IMR-90 (cell line): Measurements from ENCODE around the gene RPS6KA5. TPM values are rescaled to one million over a fixed set of nuclear protein-coding genes. Genes with fewer than 3 reads are reported as not detected.

Source experiments
- ATAC-seq: fragments of 200-7000 bp; cut with Tn5 transposase; 2 replicates; pipeline ENCODE4 v1.9.1; 2020; ENCODE audit warnings: low read depth, mild to moderate bottlenecking, moderate library complexity
- BruUV-seq: library from RNA; stranded (reverse); fragments of 400-500 nt; replicated peaks from 2 replicates; lab custom pipeline; 2021; lab: Mats Ljungman, UMichigan
- CTCF ChIA-PET: fragments of 300-600 bp; formaldehyde crosslinking; extraction: SDS; loops from one replicate; lab custom pipeline; 2021; ENCODE audit warnings: antibody characterized with exemption; lab: Yijun Ruan, JAX
- POLR2A ChIA-PET: fragments of 300-600 bp; sonication (Branson Sonifier 250); formaldehyde crosslinking; loops from one replicate; lab custom pipeline; 2022; ENCODE audit warnings: antibody characterized with exemption; ENCODE audit not compliant: unreplicated experiment; lab: Charles Lee
- DNase-seq: peaks from one replicate; pipeline ENCODE4 v3.0.0; 2013
- H2AFZ ChIP-seq: replicated peaks from 2 replicates; pipeline ENCODE3; 2013; ENCODE audit warnings: low read length, mild to moderate bottlenecking; ENCODE audit not compliant: poor library complexity
- H2AK5ac ChIP-seq: 2 replicates; pipeline ENCODE4 v1.6.1; 2013; ENCODE audit warnings: low read depth, low read length, inconsistent platforms
- H2AK9ac ChIP-seq: replicated peaks from 2 replicates; pipeline ENCODE3; 2013; ENCODE audit warnings: mild to moderate bottlenecking, low read depth, low read length, moderate library complexity; ENCODE audit not compliant: poor library complexity
- H2BK120ac ChIP-seq: 2 replicates; pipeline ENCODE4 v1.6.1; 2013; ENCODE audit warnings: low read depth, low read length, inconsistent platforms
- H2BK15ac ChIP-seq: 3 replicates; pipeline ENCODE4 v1.6.1; 2013; ENCODE audit warnings: low read depth, low read length, inconsistent platforms
- H2BK20ac ChIP-seq: 2 replicates; pipeline ENCODE4 v1.6.1; 2013; ENCODE audit warnings: low read depth, mild to moderate bottlenecking, inconsistent platforms, low read length, moderate library complexity
- H2BK5ac ChIP-seq: 2 replicates; pipeline ENCODE4 v1.6.1; 2013; ENCODE audit warnings: mild to moderate bottlenecking, low read depth, low read length, inconsistent platforms; ENCODE audit not compliant: poor library complexity, severe bottlenecking
- H3K14ac ChIP-seq: replicated peaks from 2 replicates; pipeline ENCODE4 v1.6.1; 2013; ENCODE audit warnings: low read depth, low read length, inconsistent platforms
- H3K18ac ChIP-seq: 2 replicates; pipeline ENCODE4 v1.6.1; 2013; ENCODE audit warnings: low read depth, low read length, control low read depth
- H3K23ac ChIP-seq: 2 replicates; pipeline ENCODE4 v1.6.1; 2013; ENCODE audit warnings: low read depth, low read length, inconsistent platforms
- H3K27ac ChIP-seq: 2 replicates; pipeline ENCODE4 v1.5.1; 2013; ENCODE audit warnings: mild to moderate bottlenecking, control low read depth, low read length; ENCODE audit not compliant: insufficient read depth
- H3K27me3 ChIP-seq: 2 replicates; pipeline ENCODE4 v1.6.1; 2013; ENCODE audit warnings: low read length; ENCODE audit not compliant: control insufficient read depth, insufficient read depth
- H3K36me3 ChIP-seq: 2 replicates; pipeline ENCODE4 v1.6.1; 2013; ENCODE audit warnings: low read length, mixed read lengths; ENCODE audit not compliant: control insufficient read depth, insufficient read depth
- H3K4ac ChIP-seq: 2 replicates; pipeline ENCODE4 v1.6.1; 2013; ENCODE audit warnings: low read depth, low read length, inconsistent platforms
- H3K4me1 ChIP-seq: 2 replicates; pipeline ENCODE4 v1.6.1; 2013; ENCODE audit warnings: low read length, mixed read lengths; ENCODE audit not compliant: control insufficient read depth, insufficient read depth
- H3K4me2 ChIP-seq: 2 replicates; pipeline ENCODE4 v1.6.1; 2013; ENCODE audit warnings: low read depth, mild to moderate bottlenecking, control low read depth, low read length, moderate library complexity
- H3K4me3 ChIP-seq: 2 replicates; pipeline ENCODE4 v1.5.1; 2013; ENCODE audit warnings: low read depth, mild to moderate bottlenecking, control low read depth, low read length, moderate library complexity; ENCODE audit not compliant: insufficient read depth
- H3K56ac ChIP-seq: 2 replicates; pipeline ENCODE4 v1.6.1; 2013; ENCODE audit warnings: low read length, inconsistent platforms; ENCODE audit not compliant: insufficient read depth; ENCODE audit errors: extremely low read depth
- H3K79me1 ChIP-seq, 2 experiments: 2 replicates each; pipeline ENCODE4 v1.6.1; 2013; ENCODE audit warnings: low read length in 2 of 2, inconsistent platforms in 1 of 2, low read depth in 1 of 2
- H3K9ac ChIP-seq: 2 replicates; pipeline ENCODE4 v1.6.1; 2013; ENCODE audit warnings: low read depth, low read length, control low read depth
- H3K9me1 ChIP-seq: 2 replicates; pipeline ENCODE4 v1.6.1; 2013; ENCODE audit warnings: low read length, inconsistent platforms; ENCODE audit not compliant: insufficient read depth
- H3K9me3 ChIP-seq: 2 replicates; pipeline ENCODE4 v1.6.1; 2013; ENCODE audit warnings: low read length; ENCODE audit not compliant: control insufficient read depth, insufficient read depth
- H4K20me1 ChIP-seq: 2 replicates; pipeline ENCODE4 v1.6.1; 2013; ENCODE audit warnings: low read length, inconsistent platforms; ENCODE audit not compliant: insufficient read depth
- H4K5ac ChIP-seq: 2 replicates; pipeline ENCODE4 v1.6.1; 2013; ENCODE audit warnings: mild to moderate bottlenecking, low read depth, low read length, control low read depth
- H4K8ac ChIP-seq, 2 experiments: 2 replicates each; pipeline ENCODE4 v1.6.1; 2013; ENCODE audit warnings: low read depth in 2 of 2, low read length in 2 of 2, control low read depth in 1 of 2, inconsistent platforms in 1 of 2
- H4K91ac ChIP-seq: 2 replicates; pipeline ENCODE4 v1.6.1; 2013; ENCODE audit warnings: low read depth, low read length, inconsistent platforms; ENCODE audit not compliant: insufficient read depth
- BHLHE40 ChIP-seq: fragments of 150-350 bp; IDR thresholded peaks from 2 replicates; pipeline ENCODE4 v1.6.1; 2016; ENCODE audit warnings: mild to moderate bottlenecking, low read depth, low read length
- CEBPB ChIP-seq: IDR thresholded peaks from 2 replicates; pipeline ENCODE4 v1.6.1; 2012; ENCODE audit warnings: low read depth, low read length, improper control_type of control experiment
- CHD1 ChIP-seq: IDR thresholded peaks from 2 replicates; pipeline ENCODE4 v1.6.1; 2012; ENCODE audit warnings: low read depth, low read length, improper control_type of control experiment
- CTCF ChIP-seq: conservative IDR thresholded peaks from 2 replicates; pipeline ENCODE4 v1.5.1; 2012; ENCODE audit warnings: mild to moderate bottlenecking, low read depth, low read length, improper control_type of control experiment
- FOS ChIP-seq: fragments of 150-350 bp; IDR thresholded peaks from 2 replicates; pipeline ENCODE4 v1.6.1; 2016; ENCODE audit warnings: low read depth, low read length
- MAFK ChIP-seq: IDR thresholded peaks from 2 replicates; pipeline ENCODE4 v1.6.1; 2012; ENCODE audit warnings: low read depth, low read length, improper control_type of control experiment
- MAZ ChIP-seq: IDR thresholded peaks from 2 replicates; pipeline ENCODE4 v1.6.1; 2012; ENCODE audit warnings: low read depth, mild to moderate bottlenecking, low read length, improper control_type of control experiment, moderate library complexity, borderline replicate concordance
- MXI1 ChIP-seq: IDR thresholded peaks from 2 replicates; pipeline ENCODE4 v1.6.1; 2012; ENCODE audit warnings: low read depth, mild to moderate bottlenecking, low read length, moderate library complexity, borderline replicate concordance
- NFE2L2 ChIP-seq: fragments of 150-350 bp; IDR thresholded peaks from 2 replicates; pipeline ENCODE4 v1.6.1; 2016; ENCODE audit warnings: low read depth, mild to moderate bottlenecking, low read length
- POLR2A ChIP-seq: IDR thresholded peaks from 2 replicates; pipeline ENCODE4 v1.6.1; 2012; ENCODE audit warnings: mild to moderate bottlenecking, low read depth, low read length
- RAD21 ChIP-seq: IDR thresholded peaks from 2 replicates; pipeline ENCODE4 v1.6.1; 2012; ENCODE audit warnings: low read length, improper control_type of control experiment
- RCOR1 ChIP-seq: IDR thresholded peaks from 2 replicates; pipeline ENCODE4 v1.6.1; 2012; ENCODE audit warnings: mild to moderate bottlenecking, low read length, improper control_type of control experiment; ENCODE audit not compliant: insufficient replicate concordance
- RFX5 ChIP-seq: IDR thresholded peaks from 2 replicates; pipeline ENCODE4 v1.8.0; 2012; ENCODE audit warnings: low read depth, mild to moderate bottlenecking, low read length, moderate library complexity
- SMC3 ChIP-seq: fragments of 150-350 bp; IDR thresholded peaks from 2 replicates; pipeline ENCODE4 v1.6.1; 2016; ENCODE audit warnings: low read depth, mild to moderate bottlenecking, antibody characterized with exemption, low read length, moderate library complexity
- WGBS, 2 experiments: methylation state at CpG; one replicate each; pipeline versions ENCODE4 v1.1.5 to v1.1.7; 2013; ENCODE audit warnings: missing lambda C conversion rate in 2 of 2; ENCODE audit not compliant: insufficient read length in 1 of 2; ENCODE audit errors: extremely low coverage in 2 of 2; 5-methylcytosine and 5-hydroxymethylcytosine counted together
- dilution Hi-C: fragments of 300-500 bp; cut with HindIII; formaldehyde crosslinking; loops from one replicate; pipeline ENCODE4 v1.14.3; 2018; ENCODE audit warnings: low sequenced_read_pairs; ENCODE audit not compliant: unreplicated experiment
- in situ Hi-C: fragments of 300-500 bp; cut with MboI; formaldehyde crosslinking; loops from 3 replicates; pipeline ENCODE4 v1.14.3; 2019; ENCODE audit warnings: low sequenced_read_pairs, inconsistent platforms, mixed read lengths
- intact Hi-C: fragments of 100-400 bp; cut with micrococcal nuclease; formaldehyde crosslinking; loops from 2 replicates; pipeline ENCODE4 v1.10.0; 2022
- polyA plus RNA-seq, 3 experiments: library from polyadenylated mRNA; depleted of rRNA; stranded (reverse); fragments of >200 nt; gene quantifications; 2 replicates each; pipeline ENCODE4 v1.2.3, GENCODE V29; 2012; ENCODE audit warnings: low replicate concordance in 1 of 3
- total RNA-seq: library from RNA; depleted of rRNA; stranded (reverse); fragments of >200 nt; gene quantifications from 2 replicates; pipeline ENCODE4 v1.2.3, GENCODE V29; 2012
- TF ChIP-seq, protein P1 (sequence below): fragments of 150-350 bp; IDR thresholded peaks from 2 replicates; pipeline ENCODE4 v1.6.1; 2016; ENCODE audit warnings: low read depth, mild to moderate bottlenecking, low read length, moderate library complexity, borderline replicate concordance
- TF ChIP-seq, protein P2 (sequence below): fragments of 150-350 bp; IDR thresholded peaks from 2 replicates; pipeline ENCODE4 v1.6.1; 2017; ENCODE audit warnings: mild to moderate bottlenecking, antibody characterized with exemption, low read length, low read depth

The RPS6KA5 gene
- total and polyA plus RNA-seq, 2 of the 4 experiments (the other 2 are of a cell fraction): 0.36 TPM

DNA sequence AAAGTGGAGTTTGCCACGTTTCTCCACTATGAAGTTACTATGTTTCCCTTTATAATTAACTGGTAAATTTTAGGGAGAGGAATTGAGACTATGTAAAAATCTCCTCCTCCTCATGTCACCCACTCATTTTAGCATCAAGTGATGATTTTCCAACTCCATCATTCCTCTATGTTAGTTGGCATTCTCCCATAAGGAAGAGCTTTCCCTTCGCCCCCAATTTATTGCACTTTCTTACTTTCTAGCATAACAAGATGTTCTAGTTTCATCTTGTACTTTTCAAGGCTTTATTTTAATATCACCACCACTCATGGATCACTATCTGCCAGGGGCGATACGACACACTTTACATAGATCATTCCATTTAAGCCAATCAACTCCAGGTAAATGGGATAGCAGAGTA, 97.1 kb downstream of the RPS6KA5 start:
- in situ Hi-C loops (no loop called here), dilution Hi-C loops (no loop called here), intact Hi-C loops (no loop called here)
- no peaks in the 10 kb centered on the region for H3K9me1 ChIP-seq
- H3K36me3 ChIP-seq: no peaks in the 10 kb centered on the region
- no peaks in the 10 kb centered on the region for H3K4me1 ChIP-seq
- no peak overlapping the region for H4K8ac ChIP-seq
- H3K56ac ChIP-seq: no peak overlapping the region
- H4K5ac ChIP-seq: no peak overlapping the region
- H3K14ac ChIP-seq: no peak overlapping the region
- no peak overlapping the region for H2BK20ac ChIP-seq
- no peak overlapping the region for H3K4me3 ChIP-seq
- WGBS, 2 experiments: no CpG with 5 or more reads among the region's 4 CpGs
- no peaks in the 10 kb centered on the region for H4K20me1 ChIP-seq
- no peak overlapping the region for H3K27ac ChIP-seq
- H2BK5ac ChIP-seq: no peak overlapping the region
- no peaks in the 10 kb centered on the region for H3K27me3 ChIP-seq
- H3K9ac ChIP-seq: no peak overlapping the region
- no peak overlapping the region for H4K91ac ChIP-seq
- H2AK9ac ChIP-seq: no peak overlapping the region
- CTCF ChIA-PET: no interaction called here
- no peak for TF ChIP-seq RAD21
- no peak for TF ChIP-seq MAZ
- TF ChIP-seq BHLHE40: no peak
- TF ChIP-seq RFX5: no peak
- no peak for TF ChIP-seq RCOR1
- TF ChIP-seq CTCF: no peak
- TF ChIP-seq, protein P1, sequence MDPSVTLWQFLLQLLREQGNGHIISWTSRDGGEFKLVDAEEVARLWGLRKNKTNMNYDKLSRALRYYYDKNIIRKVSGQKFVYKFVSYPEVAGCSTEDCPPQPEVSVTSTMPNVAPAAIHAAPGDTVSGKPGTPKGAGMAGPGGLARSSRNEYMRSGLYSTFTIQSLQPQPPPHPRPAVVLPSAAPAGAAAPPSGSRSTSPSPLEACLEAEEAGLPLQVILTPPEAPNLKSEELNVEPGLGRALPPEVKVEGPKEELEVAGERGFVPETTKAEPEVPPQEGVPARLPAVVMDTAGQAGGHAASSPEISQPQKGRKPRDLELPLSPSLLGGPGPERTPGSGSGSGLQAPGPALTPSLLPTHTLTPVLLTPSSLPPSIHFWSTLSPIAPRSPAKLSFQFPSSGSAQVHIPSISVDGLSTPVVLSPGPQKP: no peak
- TF ChIP-seq MXI1: no peak
- TF ChIP-seq POLR2A: no peak
- TF ChIP-seq NFE2L2: no peak
- no peak for TF ChIP-seq FOS
- TF ChIP-seq, protein P2, sequence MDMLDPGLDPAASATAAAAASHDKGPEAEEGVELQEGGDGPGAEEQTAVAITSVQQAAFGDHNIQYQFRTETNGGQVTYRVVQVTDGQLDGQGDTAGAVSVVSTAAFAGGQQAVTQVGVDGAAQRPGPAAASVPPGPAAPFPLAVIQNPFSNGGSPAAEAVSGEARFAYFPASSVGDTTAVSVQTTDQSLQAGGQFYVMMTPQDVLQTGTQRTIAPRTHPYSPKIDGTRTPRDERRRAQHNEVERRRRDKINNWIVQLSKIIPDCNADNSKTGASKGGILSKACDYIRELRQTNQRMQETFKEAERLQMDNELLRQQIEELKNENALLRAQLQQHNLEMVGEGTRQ: no peak
- no peak for TF ChIP-seq SMC3
- TF ChIP-seq CHD1: no peak
- TF ChIP-seq CEBPB: no peak
- TF ChIP-seq MAFK: no peak
- no peak for DNase-seq
- BruUV-seq: no TSS peak
- H3K9me3 ChIP-seq: peaks cover 3% of the 10 kb centered on the region; the same call in 1 of the 2 replicates
- no peak overlapping the region for H2BK15ac ChIP-seq
- H3K18ac ChIP-seq: no peak overlapping the region
- H2BK120ac ChIP-seq: no peak overlapping the region
- no peak for ATAC-seq
- H3K4ac ChIP-seq: no peak overlapping the region
- POLR2A ChIA-PET: no interaction called here
- H2AK5ac ChIP-seq: no peak overlapping the region
- H2AFZ ChIP-seq: no peak overlapping the region
- H3K4me2 ChIP-seq: no peak overlapping the region
- H3K23ac ChIP-seq: no peak overlapping the region
- no peaks in the 10 kb centered on the region for H3K79me1 ChIP-seq
